Dorsolateral prefrontal cortex (tissue), 118 donors: Measurements from ENCODE around the gene FCGBP. TPM values are rescaled to one million over a fixed set of nuclear protein-coding genes. Genes with fewer than 3 reads are reported as not detected.

Experiments
- total RNA-seq, 120 experiments: library from RNA; stranded (reverse); gene quantifications; one replicate each; pipeline versions ENCODE4 v1.2.3 to v1.2.4, GENCODE V29; 2022

Gene FCGBP
- total RNA-seq, 120 experiments from 2014 or later = 2.1 to 353 (median 22.5) TPM

Other genes with a start within 250 kb of the FCGBP start
- not detected for gene LGALS14, start 230.2 kb downstream of the FCGBP start, total RNA-seq
- 1 to 10 TPM in 1 of 120 experiments, under 1 TPM in 2, not detected in 117; 0.78 to 1.3 (median 0.88) TPM for gene CLC, start 196.6 kb downstream of the FCGBP start, total RNA-seq
- gene LEUTX, start 155.8 kb downstream of the FCGBP start, total RNA-seq = not detected
- gene DYRK1B, start 100.5 kb downstream of the FCGBP start, total RNA-seq = 10 to 100 TPM; 19.2 to 46.1 (median 32.8) TPM
- gene FBL, start 88.3 kb downstream of the FCGBP start, total RNA-seq = 100 to 1,000 TPM in 1 of 120 experiments, 10 to 100 TPM in 119; 43.4 to 102 (median 66.4) TPM
- 100 to 1,000 TPM in 12 of 120 experiments, 10 to 100 TPM in 108; 48.2 to 109 (median 89.0) TPM for gene PSMC4, start 36.5 kb upstream of the FCGBP start, total RNA-seq
- gene ZNF546, start 62.4 kb upstream of the FCGBP start, total RNA-seq = 10 to 100 TPM in 103 of 120 experiments, 1 to 10 TPM in 17; 5.7 to 28.7 (median 12.8) TPM
- gene ZNF780B, start 121.6 kb upstream of the FCGBP start, total RNA-seq = 10 to 100 TPM; 35.3 to 86.8 (median 54.0) TPM
- 10 to 100 TPM; 16.3 to 42.6 (median 25.3) TPM for gene ZNF780A, start 156.3 kb upstream of the FCGBP start, total RNA-seq